Activated B cell treated with CpG ODN at 0.5 μM for 24 hours (primary cell): ENCODE measurements around the gene IL1RAP. TPM values are rescaled to one million over a fixed set of nuclear protein-coding genes. Genes with fewer than 3 reads are reported as not detected.

Experiments used
- ATAC-seq: fragments of 200-7000 bp; cut with Tn5 transposase; one replicate; pipeline ENCODE4 v1.10.0; 2021; ENCODE audit warnings: low read depth, mild to moderate bottlenecking, moderate library complexity
- CTCF ChIA-PET: fragments of 350-600 bp; sonication (Branson Sonifier 250); formaldehyde crosslinking; loops from one replicate; lab custom pipeline; 2021; ENCODE audit warnings: antibody characterized with exemption; lab: Charles Lee
- POLR2A ChIA-PET: fragments of 350-600 bp; sonication (Branson Sonifier 250); formaldehyde crosslinking; loops from one replicate; lab custom pipeline; 2021; ENCODE audit warnings: antibody characterized with exemption; lab: Charles Lee
- DNase-seq: peaks from one replicate; pipeline ENCODE4 v3.0.0; 2022
- H3K27ac Mint-ChIP-seq: one replicate; pipeline ENCODE4 v1.8.0; 2020; ENCODE audit warnings: mixed read lengths
- H3K27me3 Mint-ChIP-seq: one replicate; pipeline ENCODE4 v1.8.0; 2021; ENCODE audit warnings: mixed read lengths
- H3K36me3 Mint-ChIP-seq: one replicate; pipeline ENCODE4 v1.8.0; 2021; ENCODE audit warnings: low read depth, mixed read lengths
- H3K4me1 Mint-ChIP-seq: one replicate; pipeline ENCODE4 v1.8.0; 2021; ENCODE audit warnings: mixed read lengths
- H3K4me3 Mint-ChIP-seq: one replicate; pipeline ENCODE4 v1.8.0; 2020; ENCODE audit warnings: mild to moderate bottlenecking, mixed read lengths
- H3K9me3 Mint-ChIP-seq: one replicate; pipeline ENCODE4 v1.8.0; 2020; ENCODE audit warnings: mixed read lengths
- CTCF ChIP-seq: fragments of 200-600 bp; IDR thresholded peaks from one replicate; pipeline ENCODE4 v1.8.0; 2022; ENCODE audit warnings: antibody characterized with exemption, mild to moderate bottlenecking
- intact Hi-C: fragments of 100-400 bp; cut with micrococcal nuclease; formaldehyde crosslinking; loops from one replicate; pipeline ENCODE4 v1.15.1; 2024
- total RNA-seq: library from RNA; stranded (reverse); gene quantifications from 2 replicates; pipeline ENCODE4 v1.2.3, GENCODE V29; 2022

The IL1RAP gene
- total RNA-seq, 1 donor from 2014 or later, result 6.3 TPM

DNA sequence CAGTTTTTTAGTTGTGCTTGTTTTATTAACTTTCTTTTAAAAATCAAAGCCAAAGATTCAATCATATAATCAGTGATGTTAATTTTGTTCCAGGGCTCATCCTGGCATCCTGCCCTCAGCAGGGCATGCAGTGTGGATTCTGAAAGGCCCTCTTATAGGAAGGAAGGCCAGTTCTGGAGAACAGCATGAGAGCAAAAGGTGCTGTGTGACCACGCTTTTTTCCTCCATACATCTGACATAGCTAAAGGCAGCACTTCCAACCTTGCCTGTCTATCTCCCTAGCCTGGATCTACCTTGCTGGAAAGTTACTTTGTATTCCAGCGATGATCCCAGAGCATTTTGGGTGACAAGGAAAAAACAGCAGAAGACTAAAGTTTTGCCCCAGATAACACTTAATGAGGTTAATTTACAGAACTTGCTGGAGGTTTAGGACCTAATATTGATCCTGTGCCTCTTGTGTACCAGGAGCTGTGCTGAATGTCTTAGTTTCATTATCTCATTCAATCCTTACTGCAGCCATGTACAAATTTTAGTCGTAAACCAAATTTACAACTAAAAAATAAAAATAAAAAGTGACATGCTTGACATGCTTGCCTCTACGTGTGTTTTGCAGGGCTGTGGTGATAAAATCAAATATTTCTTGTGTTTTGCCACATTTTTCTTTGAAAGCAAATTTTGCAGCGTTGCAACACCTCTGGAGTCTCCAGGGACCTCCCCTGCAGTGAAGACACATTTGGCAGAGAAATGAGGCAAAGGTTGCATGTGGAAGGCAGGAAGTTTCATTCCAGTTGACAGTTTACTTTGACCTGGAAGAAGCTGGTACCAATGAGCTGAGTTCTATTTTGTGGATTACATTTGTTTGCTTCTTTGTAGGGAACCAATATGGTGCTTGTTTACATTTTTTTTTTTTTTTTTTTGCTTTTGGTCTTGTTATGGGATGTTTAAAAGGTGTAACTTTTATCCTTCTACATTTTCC is 13.2 kb downstream of the IL1RAP start:
- intact Hi-C loops, result no loop called here
- no peaks in the 10 kb centered on the region for H3K4me1 Mint-ChIP-seq
- no peaks in the 10 kb centered on the region for H3K27me3 Mint-ChIP-seq
- ChIA-PET POLR2A (interaction anchor here (0.7 kb wide), 1 partner anchor 13 kb away, joined by 3 read pairs; the partner anchor contains the start of gene IL1RAP), CTCF (no interaction called here)
- TF ChIP-seq CTCF, result no peak
- H3K27ac Mint-ChIP-seq, result no peak overlapping the region
- H3K4me3 Mint-ChIP-seq, result no peak overlapping the region
- no peaks in the 10 kb centered on the region for H3K9me3 Mint-ChIP-seq
- DNase-seq (no peak), ATAC-seq (no peak)
- peaks cover 4% of the 10 kb centered on the region for H3K36me3 Mint-ChIP-seq

GRCh38 chr3:190528706-190529105 is 14.8 kb downstream of the IL1RAP start:
- POLR2A ChIA-PET, result no interaction called here
- no peak overlapping the region for H3K4me3 Mint-ChIP-seq
- no peaks in the 10 kb centered on the region for H3K9me3 Mint-ChIP-seq
- TF ChIP-seq CTCF, result no peak
- ATAC-seq, result no peak
- no peaks in the 10 kb centered on the region for H3K27me3 Mint-ChIP-seq
- H3K36me3 Mint-ChIP-seq, result peaks cover 4% of the 10 kb centered on the region
- DNase-seq, result no peak
- CTCF ChIA-PET, result no interaction called here
- no peak overlapping the region for H3K27ac Mint-ChIP-seq
- H3K4me1 Mint-ChIP-seq, result no peaks in the 10 kb centered on the region
- intact Hi-C loops, result no loop called here

GRCh38 chr3:190531406-190531805 is 17.5 kb downstream of the IL1RAP start:
- ChIA-PET CTCF (no interaction called here), POLR2A (no interaction called here)
- DNase-seq, result no peak
- intact Hi-C loops, result no loop called here
- no peak for ATAC-seq
- Mint-ChIP-seq H3K4me1 (no peaks in the 10 kb centered on the region), H3K27ac (no peak overlapping the region), H3K27me3 (no peaks in the 10 kb centered on the region), H3K4me3 (no peak overlapping the region), H3K9me3 (no peaks in the 10 kb centered on the region), H3K36me3 (peaks cover 4% of the 10 kb centered on the region)
- no peak for TF ChIP-seq CTCF

GRCh38 chr3:190532731-190533203 is 18.9 kb downstream of the IL1RAP start:
- intact Hi-C loops, result no loop called here
- ChIA-PET POLR2A (no interaction called here), CTCF (no interaction called here)
- H3K4me3 Mint-ChIP-seq, result no peak overlapping the region
- H3K27me3 Mint-ChIP-seq, result no peaks in the 10 kb centered on the region
- no peaks in the 10 kb centered on the region for H3K9me3 Mint-ChIP-seq
- no peak overlapping the region for H3K27ac Mint-ChIP-seq
- no peak for TF ChIP-seq CTCF
- peaks cover 4% of the 10 kb centered on the region for H3K36me3 Mint-ChIP-seq
- H3K4me1 Mint-ChIP-seq, result no peaks in the 10 kb centered on the region
- ATAC-seq (no peak), DNase-seq (no peak)

GRCh38 chr3:190533511-190534281 is 19.8 kb downstream of the IL1RAP start:
- no peak overlapping the region for H3K4me3 Mint-ChIP-seq
- intact Hi-C loops, result no loop called here
- ChIA-PET POLR2A (no interaction called here), CTCF (no interaction called here)
- no peak for ATAC-seq
- H3K27ac Mint-ChIP-seq, result no peak overlapping the region
- no peak for TF ChIP-seq CTCF
- no peaks in the 10 kb centered on the region for H3K4me1 Mint-ChIP-seq
- no peak for DNase-seq
- peaks cover 4% of the 10 kb centered on the region for H3K36me3 Mint-ChIP-seq
- no peaks in the 10 kb centered on the region for H3K27me3 Mint-ChIP-seq
- H3K9me3 Mint-ChIP-seq, result no peaks in the 10 kb centered on the region
